Sigmoid colon (tissue), 7 donors: Measurements from ENCODE around the gene TMED4. TPM values are rescaled to one million over a fixed set of nuclear protein-coding genes. Genes with fewer than 3 reads are reported as not detected.
A peak's percentile ranks its signal among the peaks of the same experiment; 100 is the strongest.

ENCODE experiments used
- DNase-seq: peaks from one replicate; pipeline ENCODE4 v3.0.0-alpha.2; 2019
- H3K27ac ChIP-seq, 4 donors: fragments of 200-600 bp; sonication (generic); one replicate each; pipeline ENCODE4 v1.5.1; 2016 to 2019; ENCODE audit warnings: mild to moderate bottlenecking in 1 of 4
- H3K27me3 ChIP-seq, 3 donors: fragments of 200-600 bp; sonication (generic); one replicate each; pipeline ENCODE4 v1.5.1; 2019; ENCODE audit warnings: mild to moderate bottlenecking in 1 of 3
- H3K36me3 ChIP-seq, 4 donors: fragments of 200-600 bp; sonication (generic); one replicate each; pipeline ENCODE4 v1.5.1; 2016 to 2019
- H3K4me1 ChIP-seq, 4 donors: fragments of 200-600 bp; sonication (generic); one replicate each; pipeline ENCODE4 v1.5.1; 2017 to 2019
- H3K4me3 ChIP-seq, 4 donors: fragments of 200-600 bp; sonication (generic); one replicate each; pipeline ENCODE4 v1.5.1; 2017 to 2019; ENCODE audit warnings: mild to moderate bottlenecking in 2 of 4, moderate library complexity in 1 of 4
- H3K9me3 ChIP-seq, 4 donors: fragments of 200-600 bp in 3 of 4; sonication (generic) in 3 of 4; one replicate each; pipeline versions ENCODE4 v1.5.1 to v1.6.1; 2013 to 2019
- EP300 ChIP-seq, 4 donors: sonication (generic); formaldehyde crosslinking; IDR thresholded peaks; one replicate each; pipeline ENCODE4 v1.6.1; 2017; ENCODE audit warnings: antibody characterized with exemption in 4 of 4
- POLR2A ChIP-seq, 2 donors: fragments of 450-650 bp; IDR thresholded peaks; one replicate each; pipeline ENCODE4 v1.6.1; 2016; ENCODE audit warnings: antibody characterized with exemption in 2 of 2, mild to moderate bottlenecking in 2 of 2, moderate library complexity in 2 of 2
- POLR2AphosphoS5 ChIP-seq, 4 donors: sonication (generic); formaldehyde crosslinking; IDR thresholded peaks; one replicate each; pipeline ENCODE4 v1.6.1; 2017; ENCODE audit warnings: antibody characterized with exemption in 4 of 4
- WGBS, 2 donors: extraction: QIAGEN DNeasy Blood & Tissue Kit; methylation state at CpG; one replicate each; pipeline ENCODE4 v1.1.7; 2013; 5-methylcytosine and 5-hydroxymethylcytosine counted together
- intact Hi-C: fragments of 100-400 bp; cut with DNase I; formaldehyde crosslinking; loops from one replicate; pipeline ENCODE4 v1.15.1; 2023
- polyA plus RNA-seq, 3 donors: library from polyadenylated mRNA; stranded (reverse); fragments of 200-250 nt; gene quantifications; one replicate each; pipeline ENCODE4 v1.2.3, GENCODE V29; 2013
- total RNA-seq, 4 donors: library from RNA; depleted of rRNA; stranded (reverse); fragments of >200 nt; gene quantifications; one replicate each; pipeline ENCODE4 v1.1.0, GENCODE V29; 2016
- TF ChIP-seq, protein P1 (sequence below), 4 experiments: fragments of 450-650 bp in 3 of 4; fragments of 200-600 bp in 1 of 4; IDR thresholded peaks; one replicate each; pipeline ENCODE4 v1.5.1; 2016 to 2019; ENCODE audit warnings: antibody characterized with exemption in 4 of 4, mild to moderate bottlenecking in 3 of 4, moderate library complexity in 2 of 4
- donor health status: healthy with polysubstance abuse.
- donor health status: Bipolar disorder and iron deficiency.
- donor health status: healthy.

TMED4 gene
- total and polyA plus RNA-seq, 7 donors: 18.6 to 209 (median 114) TPM

DNA sequence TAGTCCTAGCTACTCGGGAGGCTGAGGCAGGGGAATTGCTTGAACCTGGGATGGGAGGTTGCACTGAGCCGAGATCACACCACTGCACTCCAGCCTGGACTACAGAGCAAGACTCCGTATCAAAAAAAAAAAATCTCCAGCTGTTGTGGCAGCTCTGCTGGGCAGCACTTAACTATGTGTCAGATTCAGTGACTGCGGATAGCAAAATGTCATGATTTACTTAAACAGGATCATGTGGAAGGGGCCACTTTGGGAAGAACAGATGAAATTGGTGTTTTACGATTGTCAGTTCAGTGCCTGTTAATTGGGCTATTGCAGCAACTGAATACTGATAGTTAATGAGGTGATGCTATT lies 39.7 kb upstream of the TMED4 start:
- intact Hi-C loops: no loop called here
- no peak overlapping the region for H3K4me3 ChIP-seq
- no peaks in the 10 kb centered on the region for H3K9me3 ChIP-seq
- H3K27ac ChIP-seq: peak overlapping the region in 2 of 4 donors; percentile 42 to 67
- DNase-seq: no peak
- no peak for TF ChIP-seq POLR2AphosphoS5 (IDR thresholded peaks at IDR 0.05)
- TF ChIP-seq, protein P1, sequence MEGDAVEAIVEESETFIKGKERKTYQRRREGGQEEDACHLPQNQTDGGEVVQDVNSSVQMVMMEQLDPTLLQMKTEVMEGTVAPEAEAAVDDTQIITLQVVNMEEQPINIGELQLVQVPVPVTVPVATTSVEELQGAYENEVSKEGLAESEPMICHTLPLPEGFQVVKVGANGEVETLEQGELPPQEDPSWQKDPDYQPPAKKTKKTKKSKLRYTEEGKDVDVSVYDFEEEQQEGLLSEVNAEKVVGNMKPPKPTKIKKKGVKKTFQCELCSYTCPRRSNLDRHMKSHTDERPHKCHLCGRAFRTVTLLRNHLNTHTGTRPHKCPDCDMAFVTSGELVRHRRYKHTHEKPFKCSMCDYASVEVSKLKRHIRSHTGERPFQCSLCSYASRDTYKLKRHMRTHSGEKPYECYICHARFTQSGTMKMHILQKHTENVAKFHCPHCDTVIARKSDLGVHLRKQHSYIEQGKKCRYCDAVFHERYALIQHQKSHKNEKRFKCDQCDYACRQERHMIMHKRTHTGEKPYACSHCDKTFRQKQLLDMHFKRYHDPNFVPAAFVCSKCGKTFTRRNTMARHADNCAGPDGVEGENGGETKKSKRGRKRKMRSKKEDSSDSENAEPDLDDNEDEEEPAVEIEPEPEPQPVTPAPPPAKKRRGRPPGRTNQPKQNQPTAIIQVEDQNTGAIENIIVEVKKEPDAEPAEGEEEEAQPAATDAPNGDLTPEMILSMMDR (IDR thresholded peaks at IDR 0.05): no peak
- no peak for TF ChIP-seq EP300 (IDR thresholded peaks at IDR 0.05)
- no peak for TF ChIP-seq POLR2A (IDR thresholded peaks at IDR 0.05)
- peaks cover 0 to 24% (median 13%) of the 10 kb centered on the region in 4 donors for H3K36me3 ChIP-seq
- no peaks in the 10 kb centered on the region for H3K27me3 ChIP-seq
- peaks cover 0 to 50% (median 36%) of the 10 kb centered on the region in 4 donors for H3K4me1 ChIP-seq
- 84 to 93% methylated on average over 5 of the region's 5 CpGs for WGBS, 2 donors

DNA sequence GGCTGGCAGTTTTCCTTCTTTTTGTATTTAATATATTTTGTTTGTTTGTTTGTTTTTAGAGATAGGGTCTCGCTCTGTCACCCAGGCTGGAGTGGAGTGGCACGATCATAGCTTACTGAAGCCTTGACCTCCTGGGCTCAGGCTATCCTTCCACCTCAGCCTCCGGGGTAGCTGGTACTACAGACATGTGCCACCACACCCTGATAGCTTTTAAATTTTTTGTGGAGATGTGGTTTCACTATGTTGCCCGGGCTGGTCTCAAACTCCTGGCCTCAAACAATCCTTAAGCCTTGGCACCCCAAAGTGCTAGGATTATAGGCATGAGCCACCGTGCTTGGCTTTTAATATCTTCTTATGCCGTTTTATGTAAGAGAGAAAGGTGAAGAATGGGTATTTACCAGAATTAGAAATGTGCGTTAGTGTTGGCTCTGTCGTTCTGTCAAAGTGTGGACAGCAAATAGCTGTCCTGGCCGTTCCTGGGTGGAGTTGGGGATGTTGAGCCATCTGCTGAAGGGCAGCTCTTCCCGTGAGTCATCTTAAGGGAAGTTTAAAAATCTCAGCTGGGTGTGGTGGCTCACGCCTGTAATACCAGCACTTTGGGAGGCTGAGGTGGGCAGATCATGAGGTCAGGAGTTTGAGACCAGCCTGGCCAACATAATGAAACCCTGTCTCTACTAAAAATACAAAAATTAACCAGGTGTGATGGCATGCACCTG lies 39.2 kb upstream of the TMED4 start:
- no peaks in the 10 kb centered on the region for H3K9me3 ChIP-seq
- peak overlapping the region in 2 of 4 donors; percentile 42 to 67 for H3K27ac ChIP-seq
- intact Hi-C loops: no loop called here
- peaks cover 0 to 19% (median 8%) of the 10 kb centered on the region in 4 donors for H3K36me3 ChIP-seq
- WGBS, 2 donors: 77 to 85% methylated on average over 11 of the region's 11 CpGs
- no peak overlapping the region for H3K4me3 ChIP-seq
- no peak for DNase-seq
- TF ChIP-seq POLR2A (IDR thresholded peaks at IDR 0.05) (no peak), EP300 (IDR thresholded peaks at IDR 0.05) (no peak), POLR2AphosphoS5 (IDR thresholded peaks at IDR 0.05) (no peak)
- TF ChIP-seq, protein P1 (IDR thresholded peaks at IDR 0.05): no peak
- peaks cover 0 to 50% (median 37%) of the 10 kb centered on the region in 4 donors for H3K4me1 ChIP-seq
- H3K27me3 ChIP-seq: no peaks in the 10 kb centered on the region

DNA sequence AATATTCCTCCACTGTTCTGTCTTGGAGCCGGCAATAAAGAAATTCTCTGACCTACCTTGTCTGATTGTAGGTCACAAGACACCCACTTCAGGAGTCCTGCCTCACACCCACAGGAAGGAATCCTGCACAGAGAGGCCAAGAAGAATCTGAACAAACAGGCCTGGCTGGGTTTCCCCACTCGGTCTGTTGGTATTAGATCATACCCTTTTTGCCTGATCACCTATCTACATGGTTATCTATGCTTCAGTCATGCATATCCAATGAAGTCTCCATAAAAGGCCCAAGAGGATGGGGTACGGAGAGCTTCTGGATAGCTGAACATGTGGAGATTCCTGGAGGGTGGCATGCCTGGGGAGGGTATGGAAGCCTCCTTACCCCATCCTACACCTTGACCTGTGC lies 36.7 kb upstream of the TMED4 start:
- peaks cover 0 to 61% (median 50%) of the 10 kb centered on the region in 4 donors for H3K4me1 ChIP-seq

DNA sequence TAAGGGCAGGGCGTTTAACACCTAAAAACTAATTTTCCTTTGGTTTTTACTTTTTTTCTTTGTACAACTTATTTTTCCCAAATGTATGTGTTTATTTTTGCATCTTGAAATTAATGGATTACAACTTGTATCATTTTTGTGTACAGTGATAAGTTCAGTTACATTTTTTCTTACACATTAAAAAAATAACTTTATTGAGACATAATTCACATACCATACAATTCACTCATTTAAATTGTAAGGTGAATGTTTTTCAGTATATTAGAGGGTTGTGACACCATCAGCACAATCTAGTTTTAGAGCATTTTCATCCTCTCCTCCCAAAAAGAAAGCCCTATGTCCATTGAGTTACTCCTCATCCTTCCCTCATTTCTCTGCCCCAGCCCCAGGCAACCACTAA lies 36.0 kb upstream of the TMED4 start:
- intact Hi-C loops: no loop called here
- TF ChIP-seq EP300 (IDR thresholded peaks at IDR 0.05) (no peak), POLR2AphosphoS5 (IDR thresholded peaks at IDR 0.05) (no peak), POLR2A (IDR thresholded peaks at IDR 0.05) (no peak)
- TF ChIP-seq, protein P1 (IDR thresholded peaks at IDR 0.05): no peak
- H3K27me3 ChIP-seq: no peaks in the 10 kb centered on the region
- no peak for DNase-seq
- no peaks in the 10 kb centered on the region for H3K36me3 ChIP-seq
- no peak overlapping the region for H3K4me3 ChIP-seq
- WGBS, 2 donors: 88 to 94% methylated on average over 1 of the region's 1 CpG
- H3K4me1 ChIP-seq: peaks cover 0 to 54% (median 45%) of the 10 kb centered on the region in 4 donors
- no peak overlapping the region for H3K27ac ChIP-seq
- H3K9me3 ChIP-seq: no peaks in the 10 kb centered on the region

More for the DNA sequence above, 36.7 kb upstream of the TMED4 start:
- WGBS, 2 donors: 46 to 69% methylated on average over 3 of the region's 3 CpGs
- H3K4me3 ChIP-seq: no peak overlapping the region
- intact Hi-C loops: no loop called here
- H3K9me3 ChIP-seq: no peaks in the 10 kb centered on the region
- H3K36me3 ChIP-seq: no peaks in the 10 kb centered on the region
- DNase-seq: no peak
- no peak overlapping the region for H3K27ac ChIP-seq
- no peak for TF ChIP-seq POLR2A (IDR thresholded peaks at IDR 0.05)
- TF ChIP-seq EP300 (IDR thresholded peaks at IDR 0.05): no peak
- no peak for TF ChIP-seq POLR2AphosphoS5 (IDR thresholded peaks at IDR 0.05)
- TF ChIP-seq, protein P1 (IDR thresholded peaks at IDR 0.05): no peak
- H3K27me3 ChIP-seq: no peaks in the 10 kb centered on the region
